ENCODE measurements around the gene PAPPA. TPM values are rescaled to one million over a fixed set of nuclear protein-coding genes. Genes with fewer than 3 reads are reported as not detected.

PAPPA gene
- total RNA-seq, 1 experiment from 2014 or later = 0.05 TPM

GRCh38 chr9:116442528-116442927 lies 288.9 kb downstream of the PAPPA start (continued):
- TF ChIP-seq CTCF (IDR thresholded peaks at IDR 0.05 in 2 of 3, conservative IDR thresholded peaks at IDR 0.05 in 1 of 3; ENCODE audit: borderline replicate concordance in 1 of 3, insufficient read depth in 1 of 3, low read depth in 2 of 3, low read length in 2 of 3) (no peak), ELF1 (IDR thresholded peaks at IDR 0.05; ENCODE audit: borderline replicate concordance, low read depth) (no peak)

- ChIA-PET CTCF (no interaction called here), POLR2A (no interaction called here), RAD21 (ENCODE audit: low non-redundant PET in 1 of 2, low total read pairs in 2 of 2, uncharacterized antibody in 2 of 2, unreplicated experiment in 2 of 2) (no interaction called here)
- BruUV-seq (replicated peaks) = no TSS peak
- no peaks in the 10 kb centered on the region for H3K79me2 ChIP-seq (ENCODE audit: insufficient read depth, low read length)
- H4K20me1 ChIP-seq (ENCODE audit: insufficient read depth) = no peaks in the 10 kb centered on the region
- H3K27ac ChIP-seq (ENCODE audit: low read depth, low read length) = no peak overlapping the region
- intact Hi-C loops (cut with micrococcal nuclease) = no loop called here
- ATAC-seq = no peak
- no peaks in the 10 kb centered on the region for H3K9me2 ChIP-seq (ENCODE audit: insufficient read depth)
- TF ChIP-seq ELF1 (IDR thresholded peaks at IDR 0.05; ENCODE audit: borderline replicate concordance, low read depth) (no peak), POLR2A (IDR thresholded peaks at IDR 0.05; ENCODE audit: borderline replicate concordance, extremely low read depth, insufficient read depth, insufficient read length) (no peak), YY1 (IDR thresholded peaks at IDR 0.05; ENCODE audit: extremely low read depth, insufficient replicate concordance, low read depth, low read length) (no peak), SIN3A (IDR thresholded peaks at IDR 0.05; ENCODE audit: low read depth) (no peak), ZNF274 (IDR thresholded peaks at IDR 0.05; ENCODE audit: low read depth, low read length) (no peak), CTCF (IDR thresholded peaks at IDR 0.05 in 2 of 3, conservative IDR thresholded peaks at IDR 0.05 in 1 of 3; ENCODE audit: borderline replicate concordance in 1 of 3, insufficient read depth in 1 of 3, low read depth in 2 of 3, low read length in 2 of 3) (no peak), ZBTB33 (IDR thresholded peaks at IDR 0.05; ENCODE audit: extremely low read depth, insufficient replicate concordance, low read length) (no peak), REST (IDR thresholded peaks at IDR 0.05; ENCODE audit: low read depth) (no peak), SP1 (IDR thresholded peaks at IDR 0.05; ENCODE audit: low read depth) (no peak), RAD21 (IDR thresholded peaks at IDR 0.05; ENCODE audit: low read depth) (no peak), CEBPB (IDR thresholded peaks at IDR 0.05; ENCODE audit: low read depth) (no peak), EZH2 (IDR thresholded peaks at IDR 0.05) (no peak), CBX3 (IDR thresholded peaks at IDR 0.05; ENCODE audit: low read depth) (no peak), TCF7L2 (IDR thresholded peaks at IDR 0.05; ENCODE audit: borderline replicate concordance, extremely low read depth, insufficient read depth, insufficient read length) (no peak), FOSL1 (IDR thresholded peaks at IDR 0.05; ENCODE audit: low read depth) (no peak)
- no peak overlapping the region for H2AFZ ChIP-seq (ENCODE audit: low read depth, low read length, poor library complexity, severe bottlenecking)
- no peak overlapping the region for H3K4me3 ChIP-seq (replicated peaks in 1 of 2; ENCODE audit: low read depth in 1 of 2, low read length in 2 of 2)
- no peaks in the 10 kb centered on the region for H3K36me3 ChIP-seq (ENCODE audit: control insufficient read depth in 1 of 2, insufficient read depth in 2 of 2, low read length in 2 of 2)
- DNase-seq (ENCODE audit: low read depth, low spot score) = no peak
- no peak overlapping the region for H3K4me2 ChIP-seq (ENCODE audit: low read length)
- no peaks in the 10 kb centered on the region for H3K9me3 ChIP-seq (ENCODE audit: control insufficient read depth in 1 of 2, insufficient read depth in 1 of 2, low read depth in 1 of 2, low read length in 2 of 2)
- no peak overlapping the region for H3K9ac ChIP-seq (ENCODE audit: low read length)
- no peaks in the 10 kb centered on the region for H3K27me3 ChIP-seq (ENCODE audit: insufficient read depth, low read length)
- no peaks in the 10 kb centered on the region for H3K4me1 ChIP-seq (ENCODE audit: control insufficient read depth in 1 of 2, insufficient read depth in 2 of 2, low read length in 2 of 2)
These were observed 294.3 kb downstream of the PAPPA start for GRCh38 chr9:116447934-116448333.
